Activated naive CD4-positive, alpha-beta T cell treated with Interleukin-2 at 50 U/mL for 16 hours (primary cell): ENCODE data around the gene CATSPER4.

Experiments used
- DNase-seq: peaks from one replicate; pipeline ENCODE4 v3.0.0-alpha.2; 2020

Gene CATSPER4

GRCh38 chr1:26164861-26165842, 25.2 kb upstream of the CATSPER4 start:
- no peak for DNase-seq

DNA sequence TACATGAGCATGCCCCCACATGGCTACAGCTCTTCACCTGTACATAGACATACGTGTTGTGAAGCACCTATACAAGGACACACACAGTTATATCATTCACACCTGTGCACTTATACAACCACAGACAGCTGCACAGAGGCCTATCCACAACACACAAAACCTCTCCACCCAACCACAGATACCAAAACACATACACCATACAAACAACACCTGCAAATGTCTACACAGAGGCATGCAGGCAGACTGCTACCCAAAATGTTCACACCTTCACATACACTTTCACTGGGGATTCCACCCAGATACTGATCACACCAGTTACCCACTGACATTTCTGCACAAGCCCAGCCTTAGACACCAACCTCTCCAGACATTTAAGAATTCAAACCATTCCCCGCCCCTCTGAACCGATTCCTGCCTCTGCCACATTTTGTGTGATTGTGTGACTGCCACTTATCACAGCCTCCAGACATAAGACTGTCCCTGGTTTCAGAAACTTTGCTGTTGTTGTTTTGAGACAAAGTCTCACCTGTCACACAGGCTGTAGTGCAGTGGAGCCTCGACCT, 23.6 kb upstream of the CATSPER4 start:
- DNase-seq: no peak

DNA sequence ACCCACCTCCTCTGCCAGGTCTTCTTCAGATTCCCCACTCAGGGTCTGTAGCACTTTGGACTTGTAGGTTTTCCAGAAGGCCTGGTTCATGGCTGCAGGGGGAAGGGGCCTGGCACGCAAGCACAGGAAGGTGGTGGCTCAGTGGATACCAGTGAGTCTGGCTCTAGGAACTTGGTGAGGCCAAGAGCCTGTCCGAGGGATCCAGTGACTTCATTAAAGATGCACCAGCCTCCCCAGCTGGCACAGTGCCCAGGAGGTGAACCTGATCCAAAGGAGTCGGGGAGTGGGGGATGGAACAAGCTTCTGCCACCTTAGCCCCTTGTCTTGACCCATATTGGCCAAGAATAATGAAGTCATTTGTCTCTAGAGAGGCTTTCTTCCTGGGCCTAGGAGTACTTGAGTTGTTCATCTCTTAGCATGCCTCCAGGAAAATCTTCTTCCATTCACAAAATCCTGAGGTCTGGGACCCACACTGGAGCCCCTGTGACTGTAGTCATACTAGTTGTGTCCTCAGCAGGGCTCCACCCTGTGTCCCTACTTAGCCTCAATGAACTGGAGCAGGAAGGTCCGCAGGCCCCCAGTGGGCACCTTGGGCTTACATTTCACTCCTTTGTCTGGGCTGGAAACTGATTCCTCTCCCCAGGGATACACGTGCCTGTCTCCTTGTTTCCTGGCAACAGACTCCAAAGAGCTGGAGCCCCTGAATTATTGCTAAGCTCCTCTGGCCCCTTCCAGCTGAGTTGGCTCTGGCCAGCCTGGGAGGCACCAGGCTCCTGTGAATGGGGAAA, 21.8 kb upstream of the CATSPER4 start, which contains the start of gene C1orf232:
Gene C1orf232, minus strand, starts transcription at position 554 of the 788 bp plus-strand sequence. Its CDS starts 464 bp downstream, at position 90.
- DNase-seq: no peak

- DNase-seq: no peak
These were observed 21.2 kb upstream of the CATSPER4 start for GRCh38 chr1:26169198-26169554.

DNA sequence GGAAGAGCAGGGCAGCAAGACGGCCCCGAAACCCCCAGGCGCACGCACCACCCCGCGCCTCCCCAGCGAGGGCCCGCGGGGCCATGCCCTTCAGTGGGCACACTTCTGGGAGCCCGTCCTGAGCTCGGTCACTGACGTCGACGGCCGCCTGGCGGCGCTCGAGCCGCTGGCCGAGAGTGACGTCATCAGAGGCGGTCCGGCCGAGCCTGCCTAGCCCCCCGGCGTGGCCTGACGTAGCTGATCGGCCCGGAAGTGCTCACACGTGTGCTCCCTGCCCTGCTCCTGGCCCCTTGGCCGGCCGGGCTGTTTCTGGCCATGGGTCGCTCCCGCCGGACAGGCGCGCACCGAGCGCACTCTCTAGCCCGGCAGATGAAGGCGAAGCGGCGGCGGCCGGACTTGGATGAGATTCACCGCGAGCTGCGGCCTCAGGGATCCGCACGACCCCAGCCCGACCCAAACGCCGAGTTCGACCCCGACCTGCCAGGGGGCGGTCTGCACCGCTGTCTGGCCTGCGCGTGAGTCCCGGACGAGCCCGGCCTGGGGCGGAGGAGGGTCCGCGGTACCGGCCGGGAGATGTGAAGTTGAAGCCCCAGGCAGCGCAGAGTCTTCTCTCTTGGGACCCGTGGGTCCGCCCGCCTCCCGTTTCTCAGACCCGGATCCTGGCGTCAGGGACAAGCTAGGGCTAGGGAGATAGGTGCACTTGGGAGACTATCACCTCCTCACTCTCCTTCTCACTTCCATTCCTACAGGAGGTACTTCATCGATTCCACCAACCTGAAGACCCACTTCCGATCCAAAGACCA, 20.5 kb upstream of the CATSPER4 start, which contains the start of gene ZNF593:
Gene ZNF593, plus strand, starts transcription at position 240 of the 803 bp plus-strand sequence. Its CDS starts 76 bp downstream, at position 316.
- peak; percentile 89 for DNase-seq

DNA sequence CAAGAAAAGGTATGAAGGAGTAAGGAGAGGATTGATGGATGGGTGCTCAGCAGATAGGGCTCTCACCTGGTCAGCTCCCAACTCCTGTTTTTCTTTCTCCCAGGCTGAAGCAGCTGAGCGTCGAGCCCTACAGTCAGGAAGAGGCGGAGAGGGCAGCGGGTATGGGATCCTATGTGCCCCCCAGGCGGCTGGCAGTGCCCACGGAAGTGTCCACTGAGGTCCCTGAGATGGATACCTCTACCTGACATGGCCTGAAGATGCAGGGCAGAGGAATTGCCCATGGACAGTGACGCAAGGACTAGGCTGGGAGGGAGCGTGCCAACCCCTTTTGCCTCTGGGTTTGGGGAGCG, 20.0 kb upstream of the CATSPER4 start:
- DNase-seq: no peak

GRCh38 chr1:26171084-26172072, 19.0 kb upstream of the CATSPER4 start, which contains the start of gene ZNF593OS:
Gene ZNF593OS, minus strand, starts transcription at chr1:26171832. Its CDS starts 171 bp downstream, at chr1:26171661.
- DNase-seq: no peak

GRCh38 chr1:26175346-26175745, 15.1 kb upstream of the CATSPER4 start:
- no peak for DNase-seq

GRCh38 chr1:26177182-26177684, 13.2 kb upstream of the CATSPER4 start, which contains the start of gene CNKSR1:
Gene CNKSR1, plus strand, starts transcription at chr1:26177491. Its CDS starts 57 bp downstream, at chr1:26177548.
- DNase-seq: no peak

DNA sequence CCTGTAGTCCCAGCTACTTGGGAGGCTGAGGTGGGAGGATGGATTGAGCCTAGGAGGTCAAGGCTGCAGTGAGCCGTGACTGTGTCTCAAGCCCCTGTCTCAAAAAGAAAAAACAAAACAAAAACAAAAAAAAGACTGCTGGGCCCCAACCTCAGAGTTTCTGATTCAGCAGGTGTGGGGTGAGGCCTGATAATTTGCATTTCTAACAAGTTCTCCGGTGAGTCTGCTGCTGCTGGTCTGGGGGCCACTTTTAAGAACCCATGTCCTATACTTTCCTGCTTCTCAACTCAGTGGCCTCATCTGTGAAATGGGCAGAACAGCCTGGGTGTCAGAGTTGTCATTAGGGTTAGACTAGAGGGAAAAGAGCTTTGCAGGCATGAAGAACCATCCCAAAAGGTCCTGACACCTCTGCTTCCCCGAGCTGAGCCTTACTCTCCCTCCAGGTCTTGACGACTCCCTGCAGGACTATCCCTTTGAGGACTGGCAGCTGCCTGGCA, 10.3 kb upstream of the CATSPER4 start:
- no peak for DNase-seq

- DNase-seq: no peak
These were observed 8.6 kb upstream of the CATSPER4 start for GRCh38 chr1:26181586-26182382.

DNA sequence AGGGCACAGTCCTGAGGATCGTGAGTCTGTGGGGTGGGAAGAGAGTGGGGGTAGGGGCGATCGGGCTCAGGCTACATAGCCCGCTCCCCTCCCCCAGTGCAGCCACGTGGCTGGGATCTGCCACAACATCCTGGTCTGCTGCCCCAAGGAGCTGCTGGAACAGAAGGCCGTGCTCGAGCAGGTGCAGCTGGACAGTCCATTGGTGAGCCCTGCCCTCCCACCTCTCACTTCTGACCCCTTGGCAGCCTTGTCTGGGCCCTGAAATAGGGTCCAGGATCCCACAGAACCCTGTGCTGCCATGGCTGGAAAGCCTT, 8.1 kb upstream of the CATSPER4 start:
- DNase-seq: no peak

- no peak for DNase-seq
These were observed 6.3 kb upstream of the CATSPER4 start for GRCh38 chr1:26184086-26184485.

- no peak for DNase-seq
These were observed 5.5 kb upstream of the CATSPER4 start for GRCh38 chr1:26184883-26185282.

DNA sequence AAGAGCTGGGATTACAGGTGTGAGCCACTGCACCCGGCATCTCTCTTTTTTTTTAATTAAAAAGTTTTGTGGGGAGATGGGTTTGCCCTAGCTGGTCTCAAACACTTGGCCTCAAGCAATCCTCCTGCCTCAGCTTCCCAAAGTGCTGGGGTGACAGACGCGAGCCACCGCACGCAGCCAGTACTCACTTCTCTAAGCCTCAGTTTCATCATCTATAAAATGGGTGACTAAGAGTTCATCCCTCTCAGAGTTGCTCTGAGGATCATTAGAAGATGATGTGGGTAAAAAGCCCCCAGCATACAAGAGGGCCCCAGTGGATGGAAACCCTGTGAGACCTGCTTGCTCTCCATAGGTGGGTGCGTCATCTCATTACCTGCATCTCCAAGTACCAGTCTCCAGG, 2.5 kb upstream of the CATSPER4 start:
- DNase-seq: no peak

GRCh38 chr1:26188477-26188876, 1.9 kb upstream of the CATSPER4 start:
- DNase-seq: no peak

DNA sequence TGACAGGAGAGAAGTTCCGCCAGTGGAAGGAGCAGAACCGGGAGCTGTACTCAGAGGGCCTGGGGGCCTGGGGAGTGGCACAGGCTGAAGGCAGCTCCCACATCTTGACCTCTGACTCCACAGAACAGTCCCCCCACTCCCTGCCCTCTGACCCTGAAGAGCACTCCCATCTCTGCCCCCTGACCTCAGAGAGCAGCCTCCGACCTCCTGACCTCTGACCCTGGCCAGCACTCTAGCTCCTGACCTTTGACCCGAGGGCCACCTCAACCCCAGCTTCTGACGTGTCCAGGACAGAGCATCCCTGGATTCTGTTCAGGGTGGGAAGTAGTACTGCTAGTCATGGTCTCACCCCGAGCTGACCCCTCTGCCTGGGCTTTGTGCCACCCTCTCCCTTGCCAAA, 1.1 kb upstream of the CATSPER4 start:
- no peak for DNase-seq

- DNase-seq: no peak
These were observed 589 bp upstream of the CATSPER4 start for GRCh38 chr1:26189751-26190275.

DNA sequence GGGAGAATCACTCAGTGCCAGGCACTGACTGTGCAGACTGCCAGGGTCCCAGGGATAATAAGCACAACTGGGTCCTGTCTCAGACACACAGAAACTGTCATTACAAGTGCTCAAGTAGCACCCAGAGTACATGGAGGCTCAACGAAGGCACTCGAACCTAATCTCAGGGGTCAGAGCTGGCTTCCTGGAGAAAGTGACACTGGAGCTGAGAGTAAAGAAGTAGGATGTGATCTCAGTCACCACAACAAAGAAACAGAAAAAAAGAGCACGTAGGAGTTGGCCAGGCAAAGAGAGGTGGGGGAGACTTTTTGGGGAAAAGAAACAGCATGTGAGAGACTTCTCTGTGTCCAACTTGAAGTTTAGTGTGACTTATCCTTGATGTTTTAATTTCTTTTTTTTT, 1.3 kb downstream of the CATSPER4 start:
- no peak for DNase-seq

DNA sequence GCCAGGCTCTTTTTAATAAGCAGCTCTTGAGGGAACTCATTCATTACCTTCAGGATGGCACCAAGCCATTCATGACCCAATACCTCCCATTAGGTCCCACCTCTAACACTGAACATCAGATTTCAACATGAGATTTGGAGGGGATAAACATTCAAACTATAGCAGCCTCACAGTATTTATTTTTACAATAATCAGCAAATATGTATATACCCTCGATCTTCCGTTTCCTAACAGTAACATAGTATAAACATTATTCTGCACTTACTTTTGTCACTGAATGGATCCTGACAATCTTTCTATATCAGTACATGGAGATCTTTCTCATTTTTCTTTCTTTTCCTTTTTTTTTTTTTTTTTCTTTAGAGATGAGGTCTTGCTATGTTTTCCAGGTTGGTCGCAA, 5.4 kb downstream of the CATSPER4 start:
- no peak for DNase-seq
